Activated T-cell treated with anti-CD3 and anti-CD28 coated beads, Interleukin-2, amount 50 U/mL, for 48 hours (primary cell): Measurements from ENCODE around the gene MYOG.

ENCODE experiments used
- DNase-seq, 2 experiments: peaks; one replicate each; pipeline ENCODE4 v3.0.0-alpha.2; 2020

The MYOG gene

GRCh38 chr1:203117611-203118575, 32.1 kb upstream of the MYOG start:
- DNase-seq = peak; percentile 60 to 67

- DNase-seq = no peak
These were observed 30.4 kb upstream of the MYOG start for GRCh38 chr1:203116091-203116820.

- DNase-seq = no peak
These were observed 28.4 kb upstream of the MYOG start for GRCh38 chr1:203114202-203114601.

- no peak for DNase-seq
These were observed 27.5 kb upstream of the MYOG start for GRCh38 chr1:203113308-203113707.

GRCh38 chr1:203112475-203112874, 26.7 kb upstream of the MYOG start:
- DNase-seq = no peak

GRCh38 chr1:203104789-203105390, 19.1 kb upstream of the MYOG start:
- DNase-seq = no peak

- DNase-seq = no peak
These were observed 18.1 kb upstream of the MYOG start for GRCh38 chr1:203103829-203104495.

- DNase-seq = no peak
These were observed 17.4 kb upstream of the MYOG start for GRCh38 chr1:203103216-203103615.

- DNase-seq = no peak
These were observed 16.2 kb upstream of the MYOG start for GRCh38 chr1:203101813-203102634.

GRCh38 chr1:203100516-203100869, 14.7 kb upstream of the MYOG start:
- no peak for DNase-seq

GRCh38 chr1:203099805-203100515, 14.1 kb upstream of the MYOG start:
- no peak for DNase-seq

GRCh38 chr1:203098914-203099520, 13.2 kb upstream of the MYOG start:
- DNase-seq = no peak

- no peak for DNase-seq
These were observed 12.6 kb upstream of the MYOG start for GRCh38 chr1:203098445-203098844.

GRCh38 chr1:203097001-203097400, 11.2 kb upstream of the MYOG start:
- DNase-seq = no peak

GRCh38 chr1:203096566-203096965, 10.8 kb upstream of the MYOG start:
- no peak for DNase-seq

- DNase-seq = no peak
These were observed 9.4 kb upstream of the MYOG start for GRCh38 chr1:203095061-203095690.

GRCh38 chr1:203093754-203094410, 8.1 kb upstream of the MYOG start:
- DNase-seq = no peak

GRCh38 chr1:203091761-203092330, 6.0 kb upstream of the MYOG start:
- no peak for DNase-seq

- no peak for DNase-seq
These were observed 5.3 kb upstream of the MYOG start for GRCh38 chr1:203091199-203091477.
